ENCODE results near the gene PDLIM7.

The PDLIM7 gene

GRCh38 chr5:177455661-177456590 lies 41.5 kb downstream of the PDLIM7 start:
- DNase-seq (ENCODE audit: low read depth): peak; percentile 95

DNA sequence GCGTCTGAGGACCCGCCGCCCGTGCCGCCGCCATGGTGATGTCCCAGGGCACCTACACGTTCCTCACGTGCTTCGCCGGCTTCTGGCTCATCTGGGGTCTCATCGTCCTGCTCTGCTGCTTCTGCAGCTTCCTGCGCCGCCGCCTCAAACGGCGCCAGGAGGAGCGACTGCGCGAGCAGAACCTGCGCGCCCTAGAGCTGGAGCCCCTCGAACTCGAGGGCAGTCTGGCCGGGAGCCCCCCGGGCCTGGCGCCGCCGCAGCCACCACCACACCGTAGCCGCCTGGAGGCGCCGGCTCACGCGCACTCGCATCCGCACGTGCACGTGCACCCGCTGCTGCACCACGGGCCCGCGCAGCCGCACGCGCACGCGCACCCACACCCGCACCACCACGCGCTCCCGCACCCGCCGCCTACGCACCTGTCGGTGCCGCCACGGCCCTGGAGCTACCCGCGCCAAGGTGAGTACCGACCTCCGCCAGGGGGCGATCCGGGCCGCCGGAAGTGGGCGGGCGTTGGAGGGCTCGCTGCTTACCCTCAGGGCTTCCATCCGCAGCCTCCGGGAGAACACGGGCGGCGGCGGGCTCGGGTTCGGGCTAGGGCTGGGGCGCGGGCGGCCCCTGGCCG lies 42.3 kb downstream of the PDLIM7 start:
- DNase-seq (ENCODE audit: low read depth): peak; percentile 93

- peak; percentile 95 for DNase-seq (ENCODE audit: low read depth)
These were observed 42.9 kb downstream of the PDLIM7 start for GRCh38 chr5:177454397-177455035.

GRCh38 chr5:177453852-177454396 lies 43.5 kb downstream of the PDLIM7 start:
- no peak for DNase-seq (ENCODE audit: low read depth)

DNA sequence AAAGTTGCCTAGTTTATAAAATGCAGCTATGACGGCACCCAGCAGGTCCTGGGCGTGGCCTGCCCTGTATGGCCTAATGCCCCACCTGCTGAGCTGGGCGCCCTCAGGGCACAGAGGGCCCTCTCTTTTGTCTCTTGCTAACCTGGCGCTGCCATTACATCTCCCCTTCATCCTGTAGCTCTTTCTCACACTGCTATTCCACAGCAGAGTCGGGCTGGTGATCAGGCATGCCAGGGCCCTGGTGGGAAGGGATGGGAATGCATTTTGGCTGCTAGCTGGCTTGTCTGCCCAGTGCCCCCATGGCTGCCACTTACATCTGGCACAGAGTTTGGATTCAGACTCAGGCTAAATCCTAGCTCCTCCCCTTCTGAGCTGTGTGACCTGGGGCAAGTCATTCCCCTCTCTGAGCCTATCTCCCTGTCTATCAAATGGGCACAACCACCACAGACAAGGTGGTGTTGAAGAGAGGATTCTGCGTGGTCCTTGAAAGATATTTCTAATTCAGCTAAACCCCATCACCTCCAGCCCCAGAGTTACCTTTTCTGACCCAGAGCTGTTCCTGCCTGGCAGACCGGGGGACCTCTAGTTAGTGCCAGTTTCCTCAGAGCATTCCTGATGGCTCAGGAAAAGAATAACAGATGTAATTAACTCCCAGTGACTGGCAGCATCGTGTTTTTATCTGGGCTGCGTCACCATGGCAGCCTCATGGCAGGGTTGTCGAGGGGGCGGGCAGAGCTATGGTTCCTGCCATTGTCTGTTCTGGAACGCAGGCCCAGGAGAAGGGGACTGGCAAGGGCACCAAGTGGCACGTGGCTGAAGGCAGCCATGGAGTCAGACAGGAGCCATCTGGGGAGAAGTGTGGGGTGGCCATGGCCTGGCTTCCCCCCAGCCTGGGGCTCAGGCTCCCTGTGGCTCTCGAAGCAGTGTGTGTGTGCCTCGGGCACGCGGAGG lies 44.4 kb downstream of the PDLIM7 start:
- DNase-seq (ENCODE audit: low read depth): no peak

DNA sequence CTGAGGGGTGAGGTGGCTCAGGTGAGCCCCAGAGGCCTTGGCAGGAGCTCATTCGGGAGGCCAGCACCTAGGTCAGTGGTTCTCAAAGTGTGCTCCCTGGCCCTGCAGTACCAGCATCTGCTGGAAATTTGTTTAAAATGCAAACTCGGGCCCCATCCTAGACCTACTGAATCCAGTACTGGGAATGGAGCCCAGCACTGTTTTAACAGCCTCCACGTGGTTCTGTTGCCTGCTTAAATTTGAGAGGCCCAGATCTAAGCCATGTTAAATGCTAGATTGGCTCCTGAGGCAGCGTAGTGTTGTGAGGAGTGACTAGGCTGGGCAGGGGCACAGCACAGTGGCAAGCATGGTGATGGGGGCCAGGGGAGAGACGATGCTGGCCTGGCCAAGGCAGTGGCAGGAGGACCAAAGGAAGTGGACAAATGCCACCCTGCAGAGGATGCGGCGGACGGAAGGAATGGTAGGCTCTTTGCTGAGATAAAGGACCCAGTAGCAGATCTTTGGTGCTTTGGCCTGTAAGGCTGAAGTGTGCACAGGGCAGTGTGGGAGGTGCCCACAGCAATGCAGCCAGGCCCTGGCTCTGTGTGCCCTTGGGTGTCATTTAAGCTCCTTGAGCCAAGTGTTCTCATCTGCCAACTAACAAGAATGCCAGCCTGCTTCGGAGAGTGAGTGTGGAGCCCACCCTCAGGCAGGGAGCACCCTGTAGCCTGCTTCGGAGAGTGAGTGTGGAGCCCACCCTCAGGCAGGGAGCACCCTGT lies 46.6 kb downstream of the PDLIM7 start:
- no peak for DNase-seq (ENCODE audit: low read depth)

- DNase-seq (ENCODE audit: low read depth): no peak
These were observed 48.0 kb downstream of the PDLIM7 start for GRCh38 chr5:177449140-177450061.

DNA sequence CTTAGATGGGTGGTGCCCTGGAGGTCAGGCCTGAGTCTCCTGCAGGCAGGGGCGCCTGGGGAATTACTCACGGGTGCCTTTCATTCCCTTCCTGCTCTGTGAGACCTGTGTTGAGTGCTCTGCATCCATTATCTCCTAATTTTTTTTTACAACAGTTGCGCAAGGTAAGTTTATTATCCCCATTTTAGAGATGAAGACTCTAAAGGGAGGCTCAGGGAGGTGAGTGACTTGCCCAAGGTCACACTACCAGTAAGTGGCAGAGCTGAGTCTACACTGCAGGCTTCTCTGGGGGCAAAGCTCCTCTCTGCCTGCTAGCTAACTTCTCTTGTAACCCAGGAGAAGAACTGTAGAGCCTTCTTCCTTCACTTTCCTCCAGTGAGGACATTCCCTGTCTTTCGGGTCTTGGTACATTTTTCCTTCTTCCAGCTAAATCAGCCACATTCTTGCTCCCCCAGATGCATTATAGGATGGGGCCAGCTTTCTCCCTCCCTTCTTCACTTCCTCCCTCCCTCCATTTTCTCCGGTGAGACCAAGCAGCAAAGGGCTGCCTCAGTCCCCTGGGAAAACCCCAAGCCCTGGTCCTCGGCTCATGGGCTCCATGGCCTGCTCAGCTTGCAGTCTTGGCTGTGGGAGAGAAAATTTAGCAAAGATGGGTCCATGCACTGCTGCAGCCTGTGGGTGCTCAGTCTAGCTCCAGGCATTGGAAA lies 49.0 kb downstream of the PDLIM7 start:
- DNase-seq (ENCODE audit: low read depth): no peak

DNA sequence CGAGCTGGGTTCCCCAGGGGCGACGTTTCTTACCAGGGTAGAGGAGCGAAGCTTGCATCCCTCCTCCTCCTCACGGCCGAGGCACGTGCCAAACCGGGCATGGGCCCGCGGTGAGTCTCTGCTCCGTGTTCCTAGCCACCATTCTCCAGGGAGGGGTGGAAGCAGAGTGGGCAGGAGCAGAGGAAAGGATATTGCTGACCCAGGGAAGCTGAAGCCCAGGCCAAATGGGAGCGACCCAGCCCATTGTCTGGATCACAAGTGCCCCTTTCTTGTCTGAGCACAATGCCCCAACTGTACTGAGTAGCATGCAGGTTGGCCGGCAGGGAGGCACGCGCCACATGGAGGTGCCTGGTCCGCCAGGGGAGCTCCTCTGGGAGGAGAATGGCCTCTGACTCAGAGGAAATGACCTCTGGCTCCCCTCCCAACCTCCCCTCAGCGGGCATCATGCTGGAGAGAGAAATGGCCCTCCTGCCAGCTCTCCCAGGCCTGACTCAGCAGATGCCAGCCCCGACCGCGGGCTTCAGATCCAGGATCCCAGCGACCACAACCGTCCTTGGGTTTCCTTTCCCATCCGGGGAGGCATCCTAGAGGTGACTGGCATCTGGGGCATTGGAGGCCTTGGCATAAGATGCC lies 49.7 kb downstream of the PDLIM7 start:
- DNase-seq (ENCODE audit: low read depth): no peak

DNA sequence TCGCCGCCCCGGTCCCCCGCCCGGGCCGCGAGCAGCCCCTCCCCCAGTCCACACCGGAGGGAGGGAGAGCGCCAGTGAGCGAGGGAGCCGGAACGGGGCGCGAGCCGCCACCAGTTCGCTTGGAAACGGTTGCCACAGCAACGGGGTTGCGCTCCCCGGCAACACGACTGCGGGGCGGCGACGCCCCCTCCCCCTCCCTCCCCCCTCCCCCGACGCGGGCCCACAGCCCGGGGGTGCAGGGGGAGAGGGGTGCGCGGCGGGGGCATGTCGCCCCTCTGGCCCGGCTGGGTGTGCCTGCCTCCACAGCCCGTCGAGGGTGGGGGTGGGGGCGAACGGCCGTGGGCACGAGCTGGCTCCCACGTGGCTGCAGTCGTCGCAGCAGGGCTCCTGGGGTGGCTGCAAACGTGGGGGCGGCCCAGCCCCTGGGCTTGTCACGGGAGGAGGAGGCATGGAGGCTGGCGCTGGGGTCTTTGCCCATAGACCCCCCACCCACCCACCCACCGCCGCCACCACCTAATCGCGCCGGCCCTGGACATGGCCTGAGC lies 50.3 kb downstream of the PDLIM7 start:
- DNase-seq (ENCODE audit: low read depth): peak; percentile 67

DNA sequence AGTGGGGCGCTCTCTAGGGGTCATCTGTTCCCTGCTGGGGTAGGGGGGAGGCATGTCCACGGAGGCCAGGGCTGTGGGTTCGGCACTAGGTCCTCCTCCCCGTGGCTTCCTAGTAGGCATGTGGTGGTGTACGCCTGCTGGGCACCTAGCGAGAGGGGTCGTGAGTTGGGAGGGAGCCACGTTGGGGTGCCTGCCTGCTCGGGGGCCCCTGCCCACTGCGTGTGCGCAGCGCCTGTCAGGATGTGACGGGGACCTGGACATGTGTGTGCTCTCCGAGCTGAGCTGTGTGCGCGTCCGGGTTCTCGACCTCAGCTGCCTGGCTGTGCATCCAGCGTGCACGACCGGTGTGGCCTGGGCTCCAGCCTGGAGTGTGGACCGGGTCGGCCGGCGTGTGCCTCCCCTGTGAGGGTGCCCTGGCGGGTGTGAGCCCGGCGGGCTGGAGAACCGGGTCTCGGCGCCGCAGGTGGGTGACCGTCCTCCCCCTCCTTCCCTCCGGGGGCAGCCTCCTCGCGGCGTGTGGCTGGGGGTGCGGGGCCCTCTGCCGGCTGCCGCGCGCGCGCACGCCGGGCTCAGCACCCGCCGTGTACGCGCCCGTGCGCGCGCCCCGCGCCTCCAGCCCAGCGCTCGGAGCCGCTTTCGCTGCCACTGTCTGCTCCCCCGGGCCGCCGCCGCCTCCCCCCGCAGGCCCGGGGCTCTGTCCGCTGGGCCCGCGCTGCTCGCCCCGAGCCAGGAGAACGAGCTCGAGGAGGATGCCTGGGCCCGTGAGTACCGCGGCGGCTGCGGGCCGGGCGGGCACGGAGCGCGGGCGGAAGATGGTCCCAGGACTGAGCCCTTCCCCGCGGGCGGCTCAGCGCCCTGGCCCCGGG lies 51.0 kb downstream of the PDLIM7 start, which contains the start of gene PRR7:
TSS of gene PRR7 (plus strand) at position 615 of the 866 bp plus-strand sequence. CDS start 8,254 bp downstream, outside the sequence.
- peak; percentile 78 for DNase-seq (ENCODE audit: low read depth)

- DNase-seq (ENCODE audit: low read depth): no peak
These were observed 51.5 kb downstream of the PDLIM7 start for GRCh38 chr5:177445917-177446199.

- no peak for DNase-seq (ENCODE audit: low read depth)
These were observed 52.1 kb downstream of the PDLIM7 start for GRCh38 chr5:177445052-177445916.

- no peak for DNase-seq (ENCODE audit: low read depth)
These were observed 53.0 kb downstream of the PDLIM7 start for GRCh38 chr5:177444106-177445051.
